Measurements from ENCODE around the gene ARF4.

- TF ChIP-seq POLR2A (IDR thresholded peaks at IDR 0.05): no peak
- no peak for TF ChIP-seq CTCF (IDR thresholded peaks at IDR 0.05)
Measured at GRCh38 chr3:57598765-57599360, 1.7 kb upstream of the ARF4 start.

All from uterus (tissue), 2 donors.